Keratinocyte (primary cell): ENCODE data around the gene MUTYH. TPM values are rescaled to one million over a fixed set of nuclear protein-coding genes. Genes with fewer than 3 reads are reported as not detected.
"Not testable (repeated sequence)": the region's sequence is repeated elsewhere in the genome, so short reads cannot be mapped to it uniquely, and the experiment has no call there.

Source experiments
- DNase-seq: peaks from one replicate; pipeline ENCODE4 v3.0.0-alpha.2; 2011; ENCODE audit warnings: low read depth, missing footprints, low spot score
- FAIRE-seq: peaks from 2 replicates; lab custom pipeline; 2011; peaks lifted over from hg19 to GRCh38; lab: Jason Lieb, UNC
- H2AFZ ChIP-seq: 2 replicates; pipeline ENCODE4 v1.6.0; 2012; ENCODE audit warnings: low read length, control low read depth, inconsistent platforms; ENCODE audit not compliant: control insufficient read depth
- H3K27ac ChIP-seq: 2 replicates; pipeline ENCODE4 v1.5.1; 2011; ENCODE audit warnings: low read length; ENCODE audit not compliant: control insufficient read depth, insufficient read depth
- H3K27me3 ChIP-seq: 3 replicates; pipeline ENCODE4 v1.6.0; 2011; ENCODE audit warnings: low read length; ENCODE audit not compliant: control insufficient read depth, insufficient read depth; ENCODE audit errors: extremely low read depth
- H3K36me3 ChIP-seq, 2 experiments: 2 replicates in 1 of 2; 3 replicates in 1 of 2; pipeline ENCODE4 v1.5.1; 2011; ENCODE audit warnings: low read length in 2 of 2, mild to moderate bottlenecking in 1 of 2; ENCODE audit not compliant: control insufficient read depth in 2 of 2, insufficient read depth in 2 of 2; ENCODE audit errors: extremely low read depth in 1 of 2
- H3K4me1 ChIP-seq: 3 replicates; pipeline ENCODE4 v1.5.1; 2011; ENCODE audit warnings: low read length; ENCODE audit not compliant: control insufficient read depth, insufficient read depth; ENCODE audit errors: extremely low read depth
- H3K4me2 ChIP-seq: 3 replicates; pipeline ENCODE4 v1.6.0; 2011; ENCODE audit warnings: low read depth, low read length; ENCODE audit not compliant: control insufficient read depth, insufficient read depth; ENCODE audit errors: extremely low read depth
- H3K4me3 ChIP-seq, 3 experiments: fragments of 200-600 bp in 1 of 3; sonication (generic) in 1 of 3; 2 replicates in 2 of 3; 3 replicates in 1 of 3; pipeline ENCODE4 v1.5.1; 2011 to 2016; ENCODE audit warnings: low read length in 3 of 3, mild to moderate bottlenecking in 3 of 3, control low read depth in 2 of 3, inconsistent platforms in 1 of 3, low read depth in 1 of 3, mixed read lengths in 1 of 3, mixed run types in 1 of 3, moderate library complexity in 1 of 3; ENCODE audit not compliant: control insufficient read depth in 2 of 3, insufficient read depth in 2 of 3; ENCODE audit errors: extremely low read depth in 1 of 3
- H3K79me2 ChIP-seq: 2 replicates; pipeline ENCODE4 v1.6.0; 2012; ENCODE audit warnings: low read length; ENCODE audit not compliant: control insufficient read depth, insufficient read depth
- H3K9ac ChIP-seq: 3 replicates; pipeline ENCODE4 v1.6.0; 2011; ENCODE audit warnings: low read length; ENCODE audit not compliant: control insufficient read depth, insufficient read depth; ENCODE audit errors: extremely low read depth
- H3K9me1 ChIP-seq: 3 replicates; pipeline ENCODE4 v1.6.0; 2011; ENCODE audit warnings: low read length; ENCODE audit not compliant: control insufficient read depth, insufficient read depth; ENCODE audit errors: extremely low read depth
- H3K9me3 ChIP-seq: 2 replicates; pipeline ENCODE4 v1.5.1; 2012; ENCODE audit warnings: low read depth, low read length; ENCODE audit not compliant: control insufficient read depth
- H4K20me1 ChIP-seq: 3 replicates; pipeline ENCODE4 v1.6.0; 2011; ENCODE audit warnings: low read length; ENCODE audit not compliant: control insufficient read depth, insufficient read depth; ENCODE audit errors: extremely low read depth
- EZH2 ChIP-seq: IDR thresholded peaks from one replicate; pipeline ENCODE4 v1.6.1; 2012; ENCODE audit warnings: inconsistent platforms, mild to moderate bottlenecking, low read length, moderate library complexity
- dilution Hi-C: fragments of 300-500 bp; cut with MboI; formaldehyde crosslinking; loops from one replicate; pipeline ENCODE4 v1.7.0; 2020; ENCODE audit warnings: low sequenced_read_pairs; ENCODE audit not compliant: extremely low pct_ligation_motif_present
- polyA plus RNA-seq, 5 experiments: library from polyadenylated mRNA; depleted of rRNA in 3 of 5; stranded (reverse) in 3 of 5; stranded (forward) in 1 of 5; unstranded in 1 of 5; fragments of >200 nt; gene quantifications; 1 replicate in 1 of 5; 2 replicates in 3 of 5; 3 replicates in 1 of 5; pipeline versions ENCODE4 v1.2.1 to v1.2.3, GENCODE V29; 2011 to 2012; ENCODE audit warnings: missing spikeins in 2 of 5, low read depth in 1 of 5, low replicate concordance in 1 of 5
- TF ChIP-seq, protein P1 (sequence below), 3 experiments: IDR thresholded peaks in 1 of 3; conservative IDR thresholded peaks in 1 of 3; optimal IDR thresholded peaks in 1 of 3; 2 replicates in 2 of 3; 3 replicates in 1 of 3; pipeline versions ENCODE3 to v1.5.1; 2011; ENCODE audit warnings: low read length in 3 of 3, mild to moderate bottlenecking in 3 of 3, moderate library complexity in 2 of 3, control low read depth in 1 of 3, inconsistent platforms in 1 of 3; ENCODE audit not compliant: insufficient read depth in 2 of 3; ENCODE audit errors: extremely low read depth in 1 of 3

MUTYH gene
- polyA plus RNA-seq, 1 donor (not counting 4 experiments of a cell fraction or from before 2014, with no cell fraction given), result 10.0 TPM

DNA sequence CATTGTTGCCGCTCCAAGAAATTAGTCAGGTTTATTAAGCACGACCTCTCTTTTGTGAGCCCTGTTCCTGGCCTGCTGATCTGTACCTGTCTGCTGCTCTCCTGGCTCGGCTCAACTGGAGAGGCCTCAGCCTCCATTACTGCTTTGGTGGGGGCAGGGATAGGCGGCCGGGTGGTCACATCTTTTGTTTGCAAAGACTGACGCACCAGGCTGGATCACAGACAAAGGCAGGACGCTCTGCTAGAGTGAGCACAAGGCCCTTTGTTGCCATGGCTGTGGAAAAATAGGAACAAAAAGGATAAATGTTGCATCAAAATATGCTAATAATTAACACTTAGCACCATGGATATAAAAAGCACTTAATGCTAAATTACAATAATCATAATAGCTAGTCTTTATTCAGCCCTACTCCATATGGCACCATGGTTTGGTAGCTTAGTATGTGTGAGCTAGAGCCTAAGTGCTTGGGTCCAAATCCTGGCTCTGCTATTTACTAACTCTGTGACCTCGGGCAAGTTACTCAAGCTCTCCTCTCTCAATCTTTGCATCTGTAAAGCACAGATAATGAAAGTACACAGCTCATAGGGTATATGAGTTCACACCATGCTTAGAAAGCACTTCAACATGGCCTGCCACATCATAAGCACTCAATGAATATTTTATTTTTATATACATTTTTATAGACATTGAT lies 42.4 kb downstream of the MUTYH start:
- H3K27ac ChIP-seq, result no peak overlapping the region
- H3K9ac ChIP-seq, result no peak overlapping the region
- TF ChIP-seq, protein P1, sequence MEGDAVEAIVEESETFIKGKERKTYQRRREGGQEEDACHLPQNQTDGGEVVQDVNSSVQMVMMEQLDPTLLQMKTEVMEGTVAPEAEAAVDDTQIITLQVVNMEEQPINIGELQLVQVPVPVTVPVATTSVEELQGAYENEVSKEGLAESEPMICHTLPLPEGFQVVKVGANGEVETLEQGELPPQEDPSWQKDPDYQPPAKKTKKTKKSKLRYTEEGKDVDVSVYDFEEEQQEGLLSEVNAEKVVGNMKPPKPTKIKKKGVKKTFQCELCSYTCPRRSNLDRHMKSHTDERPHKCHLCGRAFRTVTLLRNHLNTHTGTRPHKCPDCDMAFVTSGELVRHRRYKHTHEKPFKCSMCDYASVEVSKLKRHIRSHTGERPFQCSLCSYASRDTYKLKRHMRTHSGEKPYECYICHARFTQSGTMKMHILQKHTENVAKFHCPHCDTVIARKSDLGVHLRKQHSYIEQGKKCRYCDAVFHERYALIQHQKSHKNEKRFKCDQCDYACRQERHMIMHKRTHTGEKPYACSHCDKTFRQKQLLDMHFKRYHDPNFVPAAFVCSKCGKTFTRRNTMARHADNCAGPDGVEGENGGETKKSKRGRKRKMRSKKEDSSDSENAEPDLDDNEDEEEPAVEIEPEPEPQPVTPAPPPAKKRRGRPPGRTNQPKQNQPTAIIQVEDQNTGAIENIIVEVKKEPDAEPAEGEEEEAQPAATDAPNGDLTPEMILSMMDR (optimal IDR thresholded peaks at IDR 0.05 in 1 of 3, IDR thresholded peaks at IDR 0.05 in 1 of 3, conservative IDR thresholded peaks at IDR 0.05 in 1 of 3; ENCODE audit: extremely low read depth in 1 of 3, insufficient read depth in 2 of 3, low read length in 3 of 3), result no peak
- TF ChIP-seq EZH2, result no peak
- DNase-seq (no peak), FAIRE-seq (no peak)
- no peak overlapping the region for H3K4me3 ChIP-seq
- H4K20me1 ChIP-seq, result no peaks in the 10 kb centered on the region
- no peaks in the 10 kb centered on the region for H3K9me3 ChIP-seq
- no peaks in the 10 kb centered on the region for H3K36me3 ChIP-seq
- H3K4me2 ChIP-seq, result no peak overlapping the region
- H3K9me1 ChIP-seq, result no peaks in the 10 kb centered on the region
- no peak overlapping the region for H2AFZ ChIP-seq
- dilution Hi-C loops, result no loop called here
- H3K27me3 ChIP-seq, result no peaks in the 10 kb centered on the region
- no peaks in the 10 kb centered on the region for H3K79me2 ChIP-seq
- no peaks in the 10 kb centered on the region for H3K4me1 ChIP-seq

DNA sequence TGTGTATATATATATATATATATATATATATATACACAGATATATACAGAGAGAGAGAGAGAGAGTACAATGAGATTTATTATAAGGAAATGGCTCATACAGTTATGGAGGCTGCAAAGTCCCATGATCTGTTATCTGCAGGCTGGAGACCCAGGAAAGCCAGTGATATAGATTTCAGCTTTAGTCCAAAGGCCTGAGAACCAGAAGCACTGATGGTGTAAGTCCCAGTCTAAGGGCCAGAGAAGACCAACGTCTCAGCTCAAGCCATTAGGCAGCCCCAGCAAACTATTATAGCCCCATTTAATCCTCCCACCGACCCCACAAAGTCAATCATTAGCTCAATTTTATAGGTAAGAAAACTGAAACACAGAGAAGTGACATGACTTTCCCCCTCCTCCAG lies 48.5 kb downstream of the MUTYH start:
- Histone ChIP-seq H3K4me1 (no peaks in the 10 kb centered on the region), H3K27me3 (no peaks in the 10 kb centered on the region), H3K9me1 (no peaks in the 10 kb centered on the region), H3K4me2 (no peak overlapping the region), H3K4me3 (no peak overlapping the region), H3K36me3 (no peaks in the 10 kb centered on the region), H3K9me3 (no peaks in the 10 kb centered on the region), H2AFZ (no peak overlapping the region), H3K79me2 (no peaks in the 10 kb centered on the region), H3K9ac (no peak overlapping the region), H3K27ac (no peak overlapping the region), H4K20me1 (no peaks in the 10 kb centered on the region)
- no peak for DNase-seq
- FAIRE-seq, result no peak
- dilution Hi-C loops, result no loop called here
- TF ChIP-seq EZH2, result no peak

DNA sequence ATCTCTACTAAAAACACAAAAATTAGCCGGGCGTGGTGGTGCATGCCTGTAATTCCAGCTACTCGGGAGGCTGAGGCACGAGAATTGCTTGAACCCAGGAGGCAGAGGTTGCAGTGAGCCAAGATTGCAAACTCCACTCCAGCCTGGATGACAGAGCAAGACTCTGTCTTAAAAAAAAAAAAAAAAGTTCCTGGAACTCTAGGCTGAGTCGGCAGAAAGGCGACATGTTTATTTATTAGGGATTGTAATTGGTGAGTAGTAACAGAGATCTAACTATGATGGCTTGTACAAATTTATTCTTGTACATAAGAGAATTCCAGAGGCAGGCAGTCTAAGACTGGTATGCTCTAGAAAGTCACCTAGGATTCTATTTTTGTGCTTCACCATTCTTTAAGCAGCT lies 49.2 kb downstream of the MUTYH start:
- FAIRE-seq, dilution Hi-C loops: not testable (repeated sequence)

DNA sequence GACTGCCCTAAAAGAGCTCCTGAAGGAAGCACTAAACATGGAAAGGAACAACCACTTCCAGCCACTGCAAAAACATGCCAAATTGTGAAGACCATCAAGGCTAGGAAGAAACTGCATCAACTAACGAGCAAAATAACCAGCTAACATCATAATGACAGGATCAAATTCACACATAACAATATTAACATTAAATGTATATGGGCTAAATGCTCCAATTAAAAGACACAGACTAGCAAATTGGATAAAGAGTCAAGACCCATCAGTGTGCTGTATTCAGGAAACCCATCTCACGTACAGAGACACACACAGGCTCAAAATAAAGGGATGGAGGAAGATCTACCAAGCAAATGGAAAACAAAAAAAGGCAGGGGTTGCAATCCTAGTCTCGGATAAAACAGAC lies 53.7 kb downstream of the MUTYH start:
- H3K36me3 ChIP-seq, H3K4me3 ChIP-seq, H2AFZ ChIP-seq, H4K20me1 ChIP-seq, H3K4me2 ChIP-seq, H3K9ac ChIP-seq, H3K79me2 ChIP-seq, dilution Hi-C loops, H3K9me3 ChIP-seq, H3K27ac ChIP-seq, H3K27me3 ChIP-seq, FAIRE-seq, H3K4me1 ChIP-seq, H3K9me1 ChIP-seq, DNase-seq: not testable (repeated sequence)

More for the DNA sequence above, 49.2 kb downstream of the MUTYH start:
- not testable (repeated sequence) for H3K4me1 ChIP-seq, DNase-seq, H3K9me3 ChIP-seq, H3K27ac ChIP-seq, H3K4me3 ChIP-seq, H3K9ac ChIP-seq, H3K9me1 ChIP-seq, H3K4me2 ChIP-seq, H3K27me3 ChIP-seq, H2AFZ ChIP-seq, H4K20me1 ChIP-seq, H3K36me3 ChIP-seq, H3K79me2 ChIP-seq
